Endothelial cell of umbilical vein (primary cell): Measurements from ENCODE around the gene CASKIN1. TPM values are rescaled to one million over a fixed set of nuclear protein-coding genes. Genes with fewer than 3 reads are reported as not detected.

Source experiments
- BruUV-seq: library from RNA; stranded (reverse); fragments of 400-500 nt; replicated peaks from 2 replicates; lab custom pipeline; 2021; lab: Mats Ljungman, UMichigan
- CTCF ChIA-PET: fragments of 300-600, 350-600 bp; sonication (Branson Sonifier 250); formaldehyde crosslinking; loops from one replicate; lab custom pipeline; 2021; ENCODE audit warnings: antibody characterized with exemption, inconsistent platforms; lab: Charles Lee
- POLR2A ChIA-PET: fragments of 300-600, 350-600 bp; sonication (Branson Sonifier 250); formaldehyde crosslinking; loops from one replicate; lab custom pipeline; 2021; ENCODE audit warnings: antibody characterized with exemption, inconsistent platforms; lab: Charles Lee
- DNase-seq: peaks from one replicate; pipeline ENCODE4 v3.0.0-alpha.2; 2011; ENCODE audit warnings: low read depth, low spot score
- FAIRE-seq: peaks from 2 replicates; lab custom pipeline; 2011; peaks lifted over from hg19 to GRCh38; lab: Jason Lieb, UNC
- H2AFZ ChIP-seq: 2 replicates; pipeline ENCODE4 v1.6.0; 2012; ENCODE audit warnings: low read depth, low read length, control low read depth, inconsistent platforms
- H3K27ac ChIP-seq: 2 replicates; pipeline ENCODE4 v1.5.1; 2011; ENCODE audit warnings: low read depth, mild to moderate bottlenecking, control low read depth, low read length, moderate library complexity; ENCODE audit not compliant: insufficient read depth
- H3K27me3 ChIP-seq, 2 experiments: 2 replicates each; pipeline versions ENCODE4 v1.6.0 to v1.6.1; 2011; ENCODE audit warnings: low read length in 2 of 2, mixed read lengths in 1 of 2; ENCODE audit not compliant: control insufficient read depth in 2 of 2, insufficient read depth in 2 of 2
- H3K36me3 ChIP-seq, 2 experiments: 2 replicates in 1 of 2; 3 replicates in 1 of 2; pipeline ENCODE4 v1.5.1; 2011; ENCODE audit warnings: low read length in 2 of 2, mild to moderate bottlenecking in 1 of 2, moderate library complexity in 1 of 2; ENCODE audit not compliant: control insufficient read depth in 2 of 2, insufficient read depth in 2 of 2; ENCODE audit errors: extremely low read depth in 1 of 2
- H3K4me1 ChIP-seq: 3 replicates; pipeline ENCODE4 v1.5.1; 2011; ENCODE audit warnings: mild to moderate bottlenecking, low read length; ENCODE audit not compliant: control insufficient read depth, insufficient read depth; ENCODE audit errors: extremely low read depth
- H3K4me2 ChIP-seq: 2 replicates; pipeline ENCODE4 v1.6.1; 2011; ENCODE audit warnings: low read length, control low read depth, mixed read lengths; ENCODE audit not compliant: insufficient read depth
- H3K4me3 ChIP-seq, 3 experiments: fragments of 200-600 bp in 1 of 3; sonication (generic), shearing (Covaris generic) in 1 of 3; replicated peaks in 1 of 3; 2 replicates each; pipeline ENCODE4 v1.5.1; 2011 to 2016; ENCODE audit warnings: control low read depth in 3 of 3, low read length in 3 of 3, mild to moderate bottlenecking in 2 of 3, inconsistent platforms in 1 of 3, low read depth in 1 of 3, moderate library complexity in 1 of 3; ENCODE audit not compliant: insufficient read depth in 1 of 3
- H3K79me2 ChIP-seq: 2 replicates; pipeline ENCODE4 v1.6.0; 2012; ENCODE audit warnings: low read length, inconsistent platforms; ENCODE audit not compliant: control insufficient read depth, insufficient read depth
- H3K9ac ChIP-seq: replicated peaks from 2 replicates; pipeline ENCODE3; 2011; ENCODE audit warnings: low read length, control low read depth; ENCODE audit not compliant: insufficient read depth; ENCODE audit errors: extremely low read depth
- H3K9me1 ChIP-seq: replicated peaks from 3 replicates; pipeline ENCODE4 v1.6.0; 2011; ENCODE audit warnings: mild to moderate bottlenecking, low read length; ENCODE audit not compliant: control insufficient read depth, insufficient read depth; ENCODE audit errors: extremely low read depth
- H3K9me3 ChIP-seq: replicated peaks from 2 replicates; pipeline ENCODE4 v1.5.1; 2012; ENCODE audit warnings: low read length, inconsistent platforms; ENCODE audit not compliant: control insufficient read depth, insufficient read depth
- H4K20me1 ChIP-seq: replicated peaks from 2 replicates; pipeline ENCODE3; 2011; ENCODE audit warnings: mild to moderate bottlenecking, low read length; ENCODE audit not compliant: control insufficient read depth, insufficient read depth; ENCODE audit errors: extremely low read depth
- EZH2 ChIP-seq: IDR thresholded peaks from 2 replicates; pipeline ENCODE4 v1.6.1; 2012; ENCODE audit warnings: borderline replicate concordance, low read depth, mild to moderate bottlenecking, moderate library complexity, low read length, inconsistent platforms; ENCODE audit not compliant: severe bottlenecking
- FOS ChIP-seq: IDR thresholded peaks from 2 replicates; pipeline ENCODE4 v1.6.1; 2011; ENCODE audit warnings: mild to moderate bottlenecking, low read length, moderate library complexity, borderline replicate concordance; ENCODE audit not compliant: insufficient read depth
- GATA2 ChIP-seq: IDR thresholded peaks from 2 replicates; pipeline ENCODE4 v1.7.0; 2011; ENCODE audit warnings: low read depth, mild to moderate bottlenecking, moderate library complexity, mixed read lengths, low read length; ENCODE audit not compliant: insufficient read length, insufficient read depth
- JUN ChIP-seq: IDR thresholded peaks from 2 replicates; pipeline ENCODE4 v1.6.1; 2011; ENCODE audit warnings: borderline replicate concordance, low read depth; ENCODE audit not compliant: insufficient read length, insufficient read depth
- MYC ChIP-seq: IDR thresholded peaks from one replicate; pipeline ENCODE4 v1.6.1; 2011; ENCODE audit warnings: mild to moderate bottlenecking, low read depth, low read length
- POLR2A ChIP-seq: IDR thresholded peaks from 2 replicates; pipeline ENCODE4 v1.6.1; 2012; ENCODE audit warnings: low read depth, mild to moderate bottlenecking, control low read depth, low read length
- POLR2AphosphoS5 ChIP-seq: IDR thresholded peaks from 2 replicates; pipeline ENCODE4 v1.6.1; 2012; ENCODE audit warnings: low read depth, mild to moderate bottlenecking, control low read depth, low read length, moderate library complexity; ENCODE audit not compliant: insufficient read depth
- dilution Hi-C: fragments of 300-500 bp; cut with MboI; formaldehyde crosslinking; loops from one replicate; pipeline ENCODE4 v1.15.0; 2019; ENCODE audit warnings: low sequenced_read_pairs; ENCODE audit not compliant: extremely low pct_ligation_motif_present
- intact Hi-C: fragments of 100-400 bp; cut with micrococcal nuclease; formaldehyde crosslinking; loops from one replicate; pipeline ENCODE4 v1.10.0; 2022
- polyA plus RNA-seq, 4 experiments: library from polyadenylated mRNA; depleted of rRNA in 3 of 4; stranded (reverse) in 3 of 4; unstranded in 1 of 4; fragments of >200 nt; gene quantifications; 2 replicates each; pipeline versions ENCODE4 v1.2.1 to v1.2.3, GENCODE V29; 2011 to 2012; ENCODE audit warnings: missing spikeins in 1 of 4
- total RNA-seq: library from RNA; stranded (reverse); gene quantifications from 2 replicates; pipeline ENCODE4 v1.2.3, GENCODE V29; 2021
- TF ChIP-seq, protein P1 (sequence below): IDR thresholded peaks from 2 replicates; pipeline ENCODE4 v1.6.1; 2011; ENCODE audit not compliant: insufficient read depth, insufficient read length
- TF ChIP-seq, protein P2 (sequence below), 2 donors: IDR thresholded peaks; 1 replicate in 1 of 2; 2 replicates in 1 of 2; pipeline ENCODE4 v1.5.1; 2011; ENCODE audit warnings: low read length in 2 of 2, mild to moderate bottlenecking in 2 of 2, moderate library complexity in 2 of 2, control low read depth in 1 of 2, inconsistent platforms in 1 of 2, low read depth in 1 of 2; ENCODE audit not compliant: insufficient read depth in 1 of 2; ENCODE audit errors: extremely low read depth in 1 of 2

CASKIN1 gene
- total and polyA plus RNA-seq, 2 donors (not counting 3 experiments of a cell fraction or from before 2014, with no cell fraction given), result 0.11 to 0.58 TPM

DNA sequence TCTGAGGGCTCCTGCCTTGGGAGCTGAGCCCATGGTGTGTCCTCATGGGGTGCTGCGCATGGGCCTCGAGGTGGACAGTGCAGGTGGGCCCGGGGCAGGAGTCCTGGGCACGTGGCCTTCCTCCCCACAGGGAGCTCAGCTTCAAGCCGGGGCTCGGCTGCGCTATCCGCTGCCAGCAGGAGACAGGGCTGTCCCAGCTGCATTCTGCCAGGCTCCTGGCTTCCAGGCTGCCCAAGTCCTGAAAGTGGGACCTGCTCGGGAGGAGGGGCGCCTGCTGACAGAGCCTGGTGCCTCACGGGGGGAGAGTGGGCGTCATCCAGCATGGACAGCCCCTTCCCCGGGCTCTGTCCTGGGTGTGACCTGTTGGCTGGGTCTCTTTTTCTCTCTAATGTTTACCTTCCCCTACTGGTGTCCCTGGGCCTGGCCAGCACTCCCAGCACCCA lies 33.7 kb downstream of the CASKIN1 start:
- DNase-seq, result no peak
- H3K27ac ChIP-seq, result no peak overlapping the region
- no TSS peak for BruUV-seq
- H3K79me2 ChIP-seq, result peaks cover 75% of the 10 kb centered on the region
- H3K9me1 ChIP-seq, result no peaks in the 10 kb centered on the region
- dilution Hi-C loops, result loop anchor here (25.0 kb wide), 1 partner anchor 125 kb away; the partner anchor contains the start of genes NHERF2, NTHL1 and TSC2
- FAIRE-seq, result no peak
- no peak for TF ChIP-seq FOS
- TF ChIP-seq GATA2, result no peak
- no peak for TF ChIP-seq MYC
- TF ChIP-seq EZH2, result no peak
- TF ChIP-seq, protein P1, sequence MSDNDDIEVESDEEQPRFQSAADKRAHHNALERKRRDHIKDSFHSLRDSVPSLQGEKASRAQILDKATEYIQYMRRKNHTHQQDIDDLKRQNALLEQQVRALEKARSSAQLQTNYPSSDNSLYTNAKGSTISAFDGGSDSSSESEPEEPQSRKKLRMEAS, result no peak
- TF ChIP-seq, protein P2, sequence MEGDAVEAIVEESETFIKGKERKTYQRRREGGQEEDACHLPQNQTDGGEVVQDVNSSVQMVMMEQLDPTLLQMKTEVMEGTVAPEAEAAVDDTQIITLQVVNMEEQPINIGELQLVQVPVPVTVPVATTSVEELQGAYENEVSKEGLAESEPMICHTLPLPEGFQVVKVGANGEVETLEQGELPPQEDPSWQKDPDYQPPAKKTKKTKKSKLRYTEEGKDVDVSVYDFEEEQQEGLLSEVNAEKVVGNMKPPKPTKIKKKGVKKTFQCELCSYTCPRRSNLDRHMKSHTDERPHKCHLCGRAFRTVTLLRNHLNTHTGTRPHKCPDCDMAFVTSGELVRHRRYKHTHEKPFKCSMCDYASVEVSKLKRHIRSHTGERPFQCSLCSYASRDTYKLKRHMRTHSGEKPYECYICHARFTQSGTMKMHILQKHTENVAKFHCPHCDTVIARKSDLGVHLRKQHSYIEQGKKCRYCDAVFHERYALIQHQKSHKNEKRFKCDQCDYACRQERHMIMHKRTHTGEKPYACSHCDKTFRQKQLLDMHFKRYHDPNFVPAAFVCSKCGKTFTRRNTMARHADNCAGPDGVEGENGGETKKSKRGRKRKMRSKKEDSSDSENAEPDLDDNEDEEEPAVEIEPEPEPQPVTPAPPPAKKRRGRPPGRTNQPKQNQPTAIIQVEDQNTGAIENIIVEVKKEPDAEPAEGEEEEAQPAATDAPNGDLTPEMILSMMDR (IDR thresholded peaks at IDR 0.05; ENCODE audit: extremely low read depth in 1 of 2, insufficient read depth in 1 of 2, low read depth in 1 of 2, low read length in 2 of 2), result no peak
- TF ChIP-seq JUN, result no peak
- TF ChIP-seq POLR2AphosphoS5, result no peak
- TF ChIP-seq POLR2A, result no peak
- H3K27me3 ChIP-seq, result no peaks in the 10 kb centered on the region
- POLR2A ChIA-PET, result no interaction called here
- no peak overlapping the region for H2AFZ ChIP-seq
- H3K4me2 ChIP-seq, result no peak overlapping the region
- intact Hi-C loops, result no loop called here
- H3K9me3 ChIP-seq, result no peaks in the 10 kb centered on the region
- H3K36me3 ChIP-seq, result peaks cover 0 to 23% of the 10 kb centered on the region in 2 experiments
- no peak overlapping the region for H3K4me3 ChIP-seq
- no peak overlapping the region for H3K9ac ChIP-seq
- H3K4me1 ChIP-seq, result peaks cover 22% of the 10 kb centered on the region
- H4K20me1 ChIP-seq, result no peaks in the 10 kb centered on the region
- CTCF ChIA-PET, result no interaction called here
